ENCODE measurements around the gene TRPT1.

Gene TRPT1

DNA sequence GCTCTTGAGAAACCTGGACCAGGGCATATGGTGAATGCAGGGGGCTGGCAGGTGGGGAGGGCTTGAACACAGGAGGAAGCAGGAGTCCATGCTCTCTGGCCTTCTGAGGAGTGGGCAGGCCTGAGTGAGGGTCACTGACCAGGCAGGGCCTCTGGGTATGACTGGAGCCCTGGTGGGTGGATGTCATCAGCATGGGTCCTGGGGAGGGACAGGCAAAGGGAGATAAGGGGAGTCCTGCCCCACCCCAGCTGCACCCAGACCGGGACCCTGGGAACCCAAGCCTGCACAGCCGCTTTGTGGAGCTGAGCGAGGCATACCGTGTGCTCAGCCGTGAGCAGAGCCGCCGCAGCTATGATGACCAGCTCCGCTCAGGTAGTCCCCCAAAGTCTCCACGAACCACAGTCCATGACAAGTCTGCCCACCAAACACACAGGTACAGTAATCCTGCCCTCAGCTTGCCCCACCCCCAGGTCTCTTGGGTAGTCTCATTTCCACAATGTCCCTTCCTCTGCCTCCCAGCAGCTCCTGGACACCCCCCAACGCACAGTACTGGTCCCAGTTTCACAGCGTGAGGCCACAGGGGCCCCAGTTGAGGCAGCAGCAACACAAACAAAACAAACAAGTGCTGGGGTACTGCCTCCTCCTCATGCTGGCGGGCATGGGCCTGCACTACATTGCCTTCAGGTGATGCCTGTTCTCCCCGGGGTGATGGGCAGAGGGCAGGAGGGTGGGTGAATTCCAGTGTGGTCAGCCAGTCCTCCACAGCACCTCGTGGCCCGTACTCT, 6.4 kb upstream of the TRPT1 start:
- TF ChIP-seq, protein P1, sequence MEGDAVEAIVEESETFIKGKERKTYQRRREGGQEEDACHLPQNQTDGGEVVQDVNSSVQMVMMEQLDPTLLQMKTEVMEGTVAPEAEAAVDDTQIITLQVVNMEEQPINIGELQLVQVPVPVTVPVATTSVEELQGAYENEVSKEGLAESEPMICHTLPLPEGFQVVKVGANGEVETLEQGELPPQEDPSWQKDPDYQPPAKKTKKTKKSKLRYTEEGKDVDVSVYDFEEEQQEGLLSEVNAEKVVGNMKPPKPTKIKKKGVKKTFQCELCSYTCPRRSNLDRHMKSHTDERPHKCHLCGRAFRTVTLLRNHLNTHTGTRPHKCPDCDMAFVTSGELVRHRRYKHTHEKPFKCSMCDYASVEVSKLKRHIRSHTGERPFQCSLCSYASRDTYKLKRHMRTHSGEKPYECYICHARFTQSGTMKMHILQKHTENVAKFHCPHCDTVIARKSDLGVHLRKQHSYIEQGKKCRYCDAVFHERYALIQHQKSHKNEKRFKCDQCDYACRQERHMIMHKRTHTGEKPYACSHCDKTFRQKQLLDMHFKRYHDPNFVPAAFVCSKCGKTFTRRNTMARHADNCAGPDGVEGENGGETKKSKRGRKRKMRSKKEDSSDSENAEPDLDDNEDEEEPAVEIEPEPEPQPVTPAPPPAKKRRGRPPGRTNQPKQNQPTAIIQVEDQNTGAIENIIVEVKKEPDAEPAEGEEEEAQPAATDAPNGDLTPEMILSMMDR (IDR thresholded peaks at IDR 0.05; ENCODE audit: borderline replicate concordance, insufficient read depth, low read depth, low read length) = no peak
- H3K4me3 ChIP-seq (ENCODE audit: low read depth, low read length) = no peak overlapping the region

DNA sequence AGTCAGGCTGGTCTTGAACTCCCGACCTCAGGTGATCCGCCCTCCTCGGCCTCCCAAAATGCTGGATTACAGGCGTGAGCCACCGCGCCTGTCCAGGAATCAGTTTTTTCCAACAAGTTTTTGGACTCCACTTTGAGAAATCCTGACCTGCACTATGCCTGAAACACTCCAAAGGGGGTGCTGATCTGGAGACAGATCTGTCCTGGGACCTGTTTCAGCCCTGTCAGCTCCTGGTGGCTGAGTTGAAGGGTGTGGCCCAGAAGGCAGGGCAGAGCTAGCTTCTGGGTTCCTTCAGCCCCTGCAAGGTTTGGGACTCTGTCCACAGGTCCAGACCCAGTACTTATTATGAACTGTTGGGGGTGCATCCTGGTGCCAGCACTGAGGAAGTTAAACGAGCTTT, 5.6 kb upstream of the TRPT1 start:
- H3K4me3 ChIP-seq (ENCODE audit: low read depth, low read length) = no peak overlapping the region
- TF ChIP-seq, protein P1 (IDR thresholded peaks at IDR 0.05; ENCODE audit: borderline replicate concordance, insufficient read depth, low read depth, low read length) = no peak

DNA sequence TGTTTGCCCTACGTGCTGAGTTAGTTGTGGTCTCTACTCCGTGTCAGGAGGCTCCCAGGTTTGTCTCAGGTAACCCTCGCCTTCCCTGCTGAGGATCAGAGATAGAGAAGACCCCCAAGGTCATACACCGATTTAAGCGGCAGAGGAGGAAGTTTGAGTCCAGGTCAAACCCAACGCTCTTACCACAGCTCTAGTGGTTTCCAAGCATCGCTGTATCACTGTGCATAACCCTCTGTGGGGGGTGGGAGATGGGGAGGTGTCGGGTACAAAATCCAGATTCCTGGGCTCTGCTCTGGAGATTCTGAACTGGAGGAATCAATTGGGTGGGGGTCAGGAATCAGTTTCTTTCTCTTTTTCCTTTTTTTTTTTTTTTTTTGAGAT, 5.0 kb upstream of the TRPT1 start:
- TF ChIP-seq, protein P1 (IDR thresholded peaks at IDR 0.05; ENCODE audit: borderline replicate concordance, insufficient read depth, low read depth, low read length) = no peak
- peak overlapping the region; percentile 69 for H3K4me3 ChIP-seq (ENCODE audit: low read depth, low read length)

DNA sequence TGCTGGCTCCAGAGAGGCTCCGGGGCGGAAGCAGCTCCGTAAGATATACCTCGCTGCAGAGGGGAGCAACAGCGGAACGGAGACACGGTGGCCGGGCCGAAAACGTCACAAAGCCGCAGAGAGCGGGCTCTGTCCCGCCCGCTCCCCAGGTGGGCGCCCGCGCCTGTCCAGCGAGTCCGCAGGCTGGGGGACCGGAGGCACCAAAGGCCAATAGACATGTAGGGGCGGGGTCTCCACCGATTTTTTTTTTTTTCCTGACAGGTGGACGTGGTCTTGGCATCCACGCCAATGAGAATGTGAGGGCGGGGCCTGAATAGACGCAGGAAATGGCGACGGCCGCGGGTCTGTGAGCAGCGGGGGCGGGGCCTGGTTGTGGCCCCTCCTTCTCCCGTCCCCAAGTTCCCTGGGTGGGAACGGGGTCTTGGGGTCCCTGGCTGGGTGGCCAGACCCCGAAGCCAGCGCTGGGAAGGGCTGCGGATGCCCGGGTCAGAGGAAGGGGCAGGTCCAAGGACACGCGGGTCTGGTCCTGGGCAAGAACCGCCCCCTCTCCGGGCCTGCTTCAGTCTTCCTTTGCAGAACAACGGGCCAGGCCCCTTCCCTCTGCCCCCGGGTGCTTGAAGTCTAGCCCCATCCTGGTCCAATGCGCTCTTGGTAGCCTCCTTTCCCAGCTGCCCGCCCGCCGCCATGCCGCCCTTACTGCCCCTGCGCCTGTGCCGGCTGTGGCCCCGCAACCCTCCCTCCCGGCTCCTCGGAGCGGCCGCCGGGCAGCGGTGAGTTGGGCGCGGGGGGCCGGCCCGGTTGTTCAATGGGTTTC, 4.4 kb upstream of the TRPT1 start, which contains the start of gene DNAJC4:
Gene DNAJC4 (plus strand): TSS at position 378 of the 814 bp plus-strand sequence. CDS start 307 bp downstream, at position 685.
- peak within 1 kb of the TSS; percentile 69 for H3K4me3 ChIP-seq (ENCODE audit: low read depth, low read length)
- TF ChIP-seq, protein P1 (IDR thresholded peaks at IDR 0.05; ENCODE audit: borderline replicate concordance, insufficient read depth, low read depth, low read length) = no peak

DNA sequence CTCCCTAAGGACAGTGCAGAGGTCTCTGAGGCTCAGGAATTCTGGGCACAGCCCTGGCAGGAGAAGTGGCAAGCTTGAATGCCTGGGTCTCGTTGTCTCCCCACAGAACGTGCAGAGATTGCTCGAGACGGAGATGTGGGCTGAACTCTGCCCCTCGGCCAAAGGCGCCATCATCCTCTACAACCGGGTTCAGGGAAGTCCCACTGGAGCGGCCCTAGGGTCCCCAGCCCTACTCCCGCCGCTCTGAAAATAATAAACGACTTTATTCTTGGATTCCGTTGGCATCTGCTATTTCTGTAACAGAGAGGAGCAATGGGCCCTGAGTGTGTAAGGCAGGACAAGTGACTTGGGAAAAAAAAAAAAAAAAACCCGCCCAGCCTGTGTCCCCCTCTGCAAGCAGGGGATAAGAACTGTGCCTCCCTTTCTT, 3.8 kb upstream of the TRPT1 start:
- H3K4me3 ChIP-seq (ENCODE audit: low read depth, low read length) = peak overlapping the region; percentile 69
- TF ChIP-seq, protein P1 (IDR thresholded peaks at IDR 0.05; ENCODE audit: borderline replicate concordance, insufficient read depth, low read depth, low read length) = no peak

DNA sequence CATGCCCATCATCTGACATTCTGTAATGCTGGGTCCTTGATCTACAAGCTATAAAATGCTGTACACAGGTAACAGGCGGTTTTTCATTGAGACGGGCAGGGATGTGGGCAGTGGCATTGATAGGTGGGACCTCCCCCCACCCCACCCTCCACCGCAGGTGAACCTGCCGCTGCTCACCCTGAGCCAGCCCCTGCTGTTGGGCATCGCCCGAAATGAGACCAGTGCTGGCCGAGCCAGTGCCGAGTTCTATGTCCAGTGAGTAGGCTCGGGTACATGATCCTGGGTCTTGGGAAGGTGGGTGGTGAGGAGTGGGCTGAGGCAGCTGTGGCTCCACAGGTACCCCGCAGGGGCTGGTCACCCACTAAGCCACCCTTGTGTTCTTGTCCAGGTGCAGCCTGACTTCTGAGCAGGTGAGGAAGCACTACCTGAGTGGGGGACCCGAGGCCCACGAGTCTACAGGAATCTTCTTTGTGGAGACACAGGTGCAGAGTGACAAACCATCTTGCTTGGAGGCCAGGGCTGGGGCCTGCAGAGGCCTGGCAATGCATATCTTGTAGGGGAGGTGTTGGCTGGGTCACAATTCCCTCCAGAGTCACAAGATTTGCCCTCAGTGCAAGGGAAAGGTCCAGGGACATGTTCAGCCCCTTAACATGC, 3.2 kb upstream of the TRPT1 start:
- TF ChIP-seq, protein P1 (IDR thresholded peaks at IDR 0.05; ENCODE audit: borderline replicate concordance, insufficient read depth, low read depth, low read length) = no peak
- H3K4me3 ChIP-seq (ENCODE audit: low read depth, low read length) = no peak overlapping the region
